HepG2 (cell line): ENCODE results near the gene CD164L2. TPM values are rescaled to one million over a fixed set of nuclear protein-coding genes. Genes with fewer than 3 reads are reported as not detected.
A peak's percentile ranks its signal among the peaks of the same experiment; 100 is the strongest.

Experiments
- ATAC-seq: fragments of 200-7000 bp; cut with Tn5 transposase; 3 replicates; pipeline ENCODE4 v1.9.1; 2020; ENCODE audit warnings: mild to moderate bottlenecking, moderate library complexity
- BruUV-seq: library from RNA; stranded (reverse); fragments of 400-500 nt; replicated peaks from 2 replicates; lab custom pipeline; 2021; lab: Mats Ljungman, UMichigan
- CTCF ChIA-PET: fragments of 300-600 bp; formaldehyde crosslinking; extraction: SDS; loops from one replicate; lab custom pipeline; 2021; ENCODE audit warnings: low total read pairs, inconsistent platforms, low intra/inter-chr PET ratio; lab: Yijun Ruan, JAX
- POLR2A ChIA-PET: fragments of 350-600 bp; sonication (Branson Sonifier 250); formaldehyde crosslinking; loops from one replicate; lab custom pipeline; 2020; ENCODE audit warnings: antibody characterized with exemption, inconsistent platforms; lab: Yijun Ruan, JAX
- DNase-seq: peaks from one replicate; pipeline ENCODE4 v3.0.0-alpha.2; 2015; ENCODE audit warnings: low spot score
- FAIRE-seq: peaks from 3 replicates; lab custom pipeline; 2011; peaks lifted over from hg19 to GRCh38; lab: Jason Lieb, UNC
- H2AFZ ChIP-seq: one replicate; pipeline ENCODE4 v1.6.1; 2011; ENCODE audit warnings: low read length, inconsistent platforms
- H3K27ac ChIP-seq: fragments of 300-600 bp; 3 replicates; pipeline ENCODE4 v1.8.0; 2011; ENCODE audit warnings: mixed run types, mild to moderate bottlenecking, mixed read lengths, low read length, inconsistent platforms; ENCODE audit not compliant: insufficient read depth; ENCODE audit errors: extremely low read length
- H3K27me3 ChIP-seq, 2 experiments: fragments of 200-600 bp in 1 of 2; 2 replicates in 1 of 2; 3 replicates in 1 of 2; pipeline versions ENCODE4 v1.6.0 to v1.8.0; 2011; ENCODE audit warnings: low read length in 2 of 2, mild to moderate bottlenecking in 2 of 2, moderate library complexity in 2 of 2, inconsistent platforms in 1 of 2; ENCODE audit not compliant: insufficient read depth in 2 of 2, control insufficient read depth in 1 of 2
- H3K36me3 ChIP-seq, 2 experiments: fragments of 200-600 bp in 1 of 2; replicated peaks in 1 of 2; 2 replicates in 1 of 2; 3 replicates in 1 of 2; pipeline versions ENCODE4 v1.5.1 to v1.8.0; 2011; ENCODE audit warnings: low read length in 2 of 2, inconsistent platforms in 1 of 2; ENCODE audit not compliant: insufficient read depth in 2 of 2, control insufficient read depth in 1 of 2
- H3K4me1 ChIP-seq: 2 replicates; pipeline ENCODE4 v1.5.1; 2012; ENCODE audit warnings: low read length, inconsistent platforms; ENCODE audit not compliant: insufficient read depth
- H3K4me2 ChIP-seq: 2 replicates; pipeline ENCODE4 v1.6.0; 2011; ENCODE audit warnings: low read depth, low read length, inconsistent platforms
- H3K4me3 ChIP-seq, 3 experiments: fragments of 200-600 bp in 1 of 3; sonication (generic), shearing (Covaris generic) in 1 of 3; replicated peaks in 1 of 3; 2 replicates each; pipeline ENCODE4 v1.5.1; 2011 to 2016; ENCODE audit warnings: low read length in 3 of 3, inconsistent platforms in 2 of 3, low read depth in 2 of 3, mild to moderate bottlenecking in 2 of 3, control low read depth in 1 of 3, mixed read lengths in 1 of 3; ENCODE audit not compliant: insufficient read depth in 1 of 3
- H3K79me2 ChIP-seq: one replicate; pipeline ENCODE4 v1.6.1; 2011; ENCODE audit warnings: low read length, inconsistent platforms; ENCODE audit not compliant: insufficient read depth
- H3K9ac ChIP-seq: 2 replicates; pipeline ENCODE4 v1.6.0; 2011; ENCODE audit warnings: mild to moderate bottlenecking, low read depth, low read length, inconsistent platforms; ENCODE audit not compliant: insufficient read depth
- H3K9me3 ChIP-seq: 2 replicates; pipeline ENCODE4 v1.5.1; 2012; ENCODE audit warnings: mild to moderate bottlenecking, low read length
- H4K20me1 ChIP-seq: 2 replicates; pipeline ENCODE4 v1.6.0; 2011; ENCODE audit warnings: inconsistent platforms, mild to moderate bottlenecking, low read length, moderate library complexity; ENCODE audit not compliant: insufficient read depth
- CEBPB ChIP-seq: IDR thresholded peaks from 2 replicates; pipeline ENCODE4 v1.6.1; 2011; ENCODE audit warnings: low read depth, low read length, improper control_type of control experiment, borderline replicate concordance
- KAT7 ChIP-seq: IDR thresholded peaks from 2 replicates; pipeline ENCODE4 v1.6.1; 2018; ENCODE audit warnings: borderline replicate concordance, missing compliant biosample characterization
- KLF16 ChIP-seq, 2 experiments: sonication (generic) in 1 of 2; formaldehyde crosslinking in 1 of 2; IDR thresholded peaks; 2 replicates each; pipeline versions ENCODE4 v1.6.1 to v1.8.0; 2016 to 2023; ENCODE audit warnings: missing genetic modification reagents in 2 of 2, missing compliant biosample characterization in 1 of 2
- MXD1 ChIP-seq: sonication (generic); formaldehyde crosslinking; IDR thresholded peaks from 2 replicates; pipeline ENCODE4 v1.4.0; 2020; ENCODE audit warnings: mild to moderate bottlenecking, missing genetic modification reagents
- MYPOP ChIP-seq: sonication (generic); formaldehyde crosslinking; IDR thresholded peaks from 2 replicates; pipeline ENCODE4 v1.8.1; 2023; ENCODE audit warnings: mild to moderate bottlenecking, moderate library complexity, missing genetic modification reagents
- TFDP1 ChIP-seq: IDR thresholded peaks from 2 replicates; pipeline ENCODE4 v1.6.1; 2016; ENCODE audit warnings: missing compliant biosample characterization, missing genetic modification reagents, borderline replicate concordance
- ZFP1 ChIP-seq: IDR thresholded peaks from 2 replicates; pipeline ENCODE4 v1.6.1; 2016
- ZFYVE20 ChIP-seq: sonication (generic); formaldehyde crosslinking; IDR thresholded peaks from 2 replicates; pipeline ENCODE4 v1.8.0; 2023; ENCODE audit warnings: low read depth, mild to moderate bottlenecking, moderate library complexity, missing genetic modification reagents, borderline replicate concordance
- ZNF17 ChIP-seq: sonication (generic); formaldehyde crosslinking; IDR thresholded peaks from 2 replicates; pipeline ENCODE4 v1.5.0; 2020; ENCODE audit warnings: mild to moderate bottlenecking, missing genetic modification reagents
- ZNF281 ChIP-seq: sonication (generic); formaldehyde crosslinking; IDR thresholded peaks from 2 replicates; pipeline ENCODE4 v1.4.0; 2020; ENCODE audit warnings: missing genetic modification reagents, borderline replicate concordance
- ZNF768 ChIP-seq: sonication (generic); formaldehyde crosslinking; IDR thresholded peaks from 2 replicates; pipeline ENCODE4 v1.4.0; 2020; ENCODE audit warnings: missing genetic modification reagents
- ZNF784 ChIP-seq: sonication (generic); formaldehyde crosslinking; IDR thresholded peaks from 2 replicates; pipeline ENCODE4 v1.5.1; 2020; ENCODE audit warnings: missing genetic modification reagents, mild to moderate bottlenecking, borderline replicate concordance
- ZNF788 ChIP-seq: sonication (generic); formaldehyde crosslinking; IDR thresholded peaks from 2 replicates; pipeline ENCODE4 v1.5.0; 2020; ENCODE audit warnings: mild to moderate bottlenecking, missing genetic modification reagents, borderline replicate concordance
- WGBS: methylation state at CpG from one replicate; pipeline ENCODE4 v1.1.6; 2017; ENCODE audit warnings: low lambda C conversion rate; 5-methylcytosine and 5-hydroxymethylcytosine counted together
- in situ Hi-C: cut with HindIII; loops from 2 replicates; pipeline ENCODE4 v1.10.0; 2017; ENCODE audit warnings: low pct_unique_long_range_greater_than_20kb; ENCODE audit not compliant: extremely low pct_ligation_motif_present
- intact Hi-C: fragments of 100-400 bp; cut with micrococcal nuclease; formaldehyde crosslinking; loops from one replicate; pipeline ENCODE4 v1.10.0; 2022; ENCODE audit not compliant: unreplicated experiment
- polyA plus RNA-seq, 8 experiments: library from polyadenylated mRNA; depleted of rRNA in 3 of 8; stranded (reverse) in 7 of 8; unstranded in 1 of 8; fragments of >200 nt; fragmentation: Illumina TruSeq in 4 of 8; extraction: Trizol in 4 of 8; gene quantifications; 2 replicates each; pipeline versions ENCODE4 v1.2.1 to v1.2.3, GENCODE V29; 2011 to 2016; ENCODE audit warnings: low read depth in 4 of 8, missing spikeins in 1 of 8, mixed read lengths in 1 of 8; ENCODE audit not compliant: insufficient read depth in 1 of 8
- total RNA-seq, 5 experiments: library from RNA; depleted of rRNA; stranded (reverse); fragments of >200 nt; fragmentation: Illumina TruSeq; extraction: Trizol; gene quantifications; 2 replicates each; pipeline ENCODE4 v1.2.3, GENCODE V29; 2016; ENCODE audit warnings: low read depth in 1 of 5

The CD164L2 gene
- total and polyA plus RNA-seq, 2 of the 13 experiments (the other 11 are each of a cell fraction or from before 2014, with no cell fraction given), result not detected

GRCh38 chr1:27365372-27366112 lies 17.6 kb downstream of the CD164L2 start (continued):
- TF ChIP-seq MYPOP (CRISPR knock-in tag), result peak; percentile 21; the same call in 1 of the 2 replicates

GRCh38 chr1:27364696-27365371 lies 18.3 kb downstream of the CD164L2 start:
- Histone ChIP-seq H2AFZ (peak overlapping the region; percentile 32), H3K9me3 (no peaks in the 10 kb centered on the region), H3K27me3 (0 out of 5 replicates have a peak, but pooled peaks cover 0 to 6% of the 10 kb centered on the region in 2 experiments), H4K20me1 (no peaks in the 10 kb centered on the region), H3K4me3 (peak overlapping the region; percentile 2 to 84 (median 16); a peak in 2 of 6 replicates), H3K36me3 (no peaks in the 10 kb centered on the region)
- ATAC-seq (peak; percentile 16; the same call in 2 of the 3 replicates), FAIRE-seq (no peak)
- ChIA-PET CTCF (no interaction called here), POLR2A (interaction anchor here (0.6 to 3.2 kb wide), 9 partner anchors 10 to 408 kb away, joined by 3 to 20 read pairs (median 4); partner anchors contain the start of genes IFI6, SLC9A1, STX12 and SYTL1)
- no TSS peak for BruUV-seq
- WGBS, result 71% methylated on average over 11 of the region's 11 CpGs
- TF ChIP-seq ZNF281 (CRISPR knock-in tag), result peak; percentile 45; the same call in 1 of the 2 replicates
- TF ChIP-seq KAT7 (CRISPR knock-in tag), result no peak
- 0 out of 2 replicates have a peak, but pooled peaks have one; percentile 23 for TF ChIP-seq ZFP1 (CRISPR knock-in tag)
- TF ChIP-seq ZNF784 (CRISPR knock-in tag), result 0 out of 2 replicates have a peak, but pooled peaks have one; percentile 2
- 0 out of 2 replicates have a peak, but pooled peaks have one; percentile 50 for TF ChIP-seq ZFYVE20
- TF ChIP-seq ZNF17 (CRISPR knock-in tag), result no peak
- no peak for TF ChIP-seq ZNF788 (CRISPR knock-in tag)
- TF ChIP-seq MXD1, result no peak
- 0 out of 2 replicates have a peak, but pooled peaks have one; percentile 22 for TF ChIP-seq ZNF768 (CRISPR knock-in tag)
- 0 out of 2 replicates have a peak, but pooled peaks have one; percentile 31 for TF ChIP-seq TFDP1 (CRISPR knock-in tag)
- TF ChIP-seq CEBPB, result peak; percentile 31; the same call in 1 of the 2 replicates
- TF ChIP-seq KLF16 (CRISPR knock-in tag; IDR thresholded peaks at IDR 0.05), result no peak
- TF ChIP-seq, all 625 proteins: peak for 7
- H3K4me1 ChIP-seq, result peaks cover 27% of the 10 kb centered on the region
- in situ Hi-C loops, result no loop called here
- intact Hi-C loops, result no loop called here
- DNase-seq, result no peak
- no peak overlapping the region for H3K27ac ChIP-seq
- H3K9ac ChIP-seq, result no peak overlapping the region
- H3K4me2 ChIP-seq, result peak overlapping the region; percentile 84
- no peaks in the 10 kb centered on the region for H3K79me2 ChIP-seq
